Activated CD4-positive, CD25-positive, alpha-beta regulatory T cell treated with anti-CD3 and anti-CD28 coated beads, Interleukin-2, amount 50 U/mL, for 16 hours (primary cell): Measurements from ENCODE around the gene MAP3K20.
"Not testable (repeated sequence)": the region's sequence is repeated elsewhere in the genome, so short reads cannot be mapped to it uniquely, and the experiment has no call there.

Experiments used
- DNase-seq: peaks from one replicate; pipeline ENCODE4 v3.0.0-alpha.2; 2020; ENCODE audit warnings: low read depth, low spot score

Gene MAP3K20

DNA sequence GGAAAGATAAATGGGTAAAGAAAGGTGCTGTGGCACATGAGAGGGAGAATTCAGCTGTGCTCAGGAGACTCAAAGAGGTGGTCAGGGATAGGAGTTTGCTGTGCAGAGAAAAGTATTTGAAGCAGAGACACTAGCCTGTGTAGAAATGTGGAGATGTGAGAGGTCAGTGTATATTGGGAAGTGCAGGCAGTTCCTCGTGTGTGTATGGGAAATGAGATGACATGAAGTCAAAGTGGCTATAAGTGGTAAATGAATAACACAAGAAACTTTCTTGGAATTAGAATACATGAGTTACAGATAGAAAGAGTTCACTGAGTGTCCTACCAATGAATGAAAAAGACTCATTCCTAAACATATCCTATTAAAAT lies 11.6 kb downstream of the MAP3K20 start:
- no peak for DNase-seq

- no peak for DNase-seq
These were observed 12.3 kb downstream of the MAP3K20 start for GRCh38 chr2:173087793-173088496.

GRCh38 chr2:173090276-173090877 lies 14.7 kb downstream of the MAP3K20 start:
- DNase-seq: no peak

- no peak for DNase-seq
These were observed 15.5 kb downstream of the MAP3K20 start for GRCh38 chr2:173090973-173091660.

- no peak for DNase-seq
These were observed 16.3 kb downstream of the MAP3K20 start for GRCh38 chr2:173091910-173092309.

DNA sequence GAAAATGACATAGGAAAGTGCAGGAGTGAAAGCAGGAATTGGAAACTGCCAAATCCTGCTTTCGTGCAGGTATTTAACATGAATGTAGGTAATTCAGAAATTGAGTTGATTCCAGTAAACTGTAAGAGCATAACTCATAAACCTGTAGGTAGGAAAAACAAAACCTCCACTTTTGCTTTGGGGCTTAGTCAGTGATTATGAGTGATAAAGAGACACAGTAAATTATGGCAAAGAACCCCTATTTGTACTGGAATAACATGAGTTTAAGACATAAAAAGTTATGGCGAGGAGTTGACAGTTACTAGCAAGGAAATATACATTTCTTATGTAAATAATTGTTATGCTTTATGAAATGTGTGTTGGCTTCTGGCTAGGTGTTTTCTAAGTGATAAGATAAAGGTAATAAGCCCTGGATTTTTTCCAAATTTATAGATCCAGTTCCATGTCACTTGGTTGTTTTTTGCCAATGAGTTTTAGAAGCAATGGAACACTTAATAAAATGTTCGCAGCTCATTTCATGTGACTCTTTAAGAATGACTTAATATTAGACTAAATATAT lies 17.3 kb downstream of the MAP3K20 start:
- no peak for DNase-seq

DNA sequence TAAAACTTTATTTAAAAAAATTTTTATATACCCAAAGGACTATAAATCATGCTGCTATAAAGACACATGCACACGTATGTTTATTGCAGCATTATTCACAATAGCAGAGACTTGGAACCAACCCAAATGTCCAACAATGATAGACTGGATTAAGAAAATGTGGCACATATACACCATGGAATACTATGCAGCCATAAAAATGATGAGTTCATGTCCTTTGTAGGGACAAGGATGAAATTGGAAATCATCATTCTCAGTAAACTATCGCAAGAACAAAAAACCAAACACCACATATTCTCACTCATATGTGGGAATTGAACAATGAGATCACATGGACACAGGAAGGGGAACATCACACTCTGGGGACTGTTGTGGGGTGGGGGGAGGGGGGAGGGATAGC lies 18.0 kb downstream of the MAP3K20 start:
- DNase-seq: not testable (repeated sequence)

DNA sequence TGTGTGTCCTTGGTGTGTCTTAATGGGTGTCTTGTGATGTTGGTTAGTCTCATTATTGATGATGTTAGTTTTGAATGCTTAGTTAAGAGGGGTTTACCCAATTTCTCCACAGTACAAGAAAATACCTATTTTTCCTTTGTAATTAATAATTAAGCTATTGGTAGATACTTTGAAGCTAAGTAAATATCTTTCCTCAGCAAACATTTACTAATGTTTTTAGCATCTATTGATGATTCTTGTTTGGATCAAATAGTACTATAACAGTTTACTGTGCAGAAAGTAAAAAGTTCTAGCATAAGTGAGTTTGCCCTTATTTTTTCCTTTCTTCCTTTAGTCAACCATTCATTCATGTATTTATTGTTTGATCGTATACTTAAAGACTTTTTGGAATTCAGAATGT lies 19.1 kb downstream of the MAP3K20 start:
- DNase-seq: no peak

DNA sequence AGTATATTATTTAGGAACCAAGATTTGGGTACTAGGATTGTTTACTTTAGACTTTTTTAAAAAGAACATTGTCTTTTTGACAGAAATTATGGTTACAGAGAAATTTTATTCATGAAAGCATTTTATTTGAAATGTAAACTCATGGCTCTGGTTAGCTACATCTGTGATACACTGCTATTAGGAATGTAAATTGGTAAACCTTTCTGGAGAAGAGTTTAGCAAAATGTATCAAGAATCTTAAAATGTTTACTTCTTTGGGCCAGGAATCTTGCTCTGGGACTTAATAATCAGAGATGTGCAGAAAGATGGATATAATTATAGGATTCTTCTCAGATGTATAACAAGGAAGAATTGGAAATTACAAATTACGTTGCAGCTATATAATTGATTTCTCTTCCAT lies 19.7 kb downstream of the MAP3K20 start:
- no peak for DNase-seq

GRCh38 chr2:173099271-173099670 lies 23.6 kb downstream of the MAP3K20 start:
- DNase-seq: no peak

GRCh38 chr2:173099804-173100203 lies 24.2 kb downstream of the MAP3K20 start:
- no peak for DNase-seq

- DNase-seq: no peak
These were observed 26.0 kb downstream of the MAP3K20 start for GRCh38 chr2:173101687-173102086.

- DNase-seq: no peak
These were observed 28.5 kb downstream of the MAP3K20 start for GRCh38 chr2:173104156-173104555.

DNA sequence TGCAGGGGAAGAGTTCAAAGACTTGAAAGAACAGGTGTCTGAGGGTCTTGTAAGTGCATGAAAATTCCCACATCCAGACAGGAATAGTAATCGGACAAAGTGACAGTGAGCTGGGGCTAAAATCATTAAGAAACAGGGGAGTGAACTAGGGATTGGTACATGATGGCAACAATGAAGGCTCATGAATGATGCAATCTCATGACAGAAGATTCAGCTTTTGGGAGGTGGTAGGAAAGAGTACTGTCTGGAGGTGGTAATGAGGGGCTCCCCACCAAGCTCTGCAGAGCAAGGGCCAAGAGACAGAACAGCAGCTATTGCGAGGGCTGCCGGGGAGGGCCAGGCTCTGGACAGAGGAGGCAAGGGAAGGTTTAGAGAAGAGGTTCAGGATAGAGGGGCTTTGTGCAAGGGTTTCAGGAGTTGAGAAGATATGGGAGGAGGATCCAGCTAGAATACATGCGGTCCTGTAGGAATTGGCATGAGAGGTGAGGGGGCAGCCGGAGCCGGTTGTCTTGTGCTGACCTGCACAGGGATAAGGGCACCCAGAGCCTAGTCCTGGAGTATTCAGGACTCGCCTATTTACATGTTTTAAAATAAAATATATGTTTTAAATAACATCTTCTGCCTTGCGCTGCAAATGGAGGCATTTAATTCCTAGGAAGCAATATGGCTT lies 31.4 kb downstream of the MAP3K20 start:
- no peak for DNase-seq

DNA sequence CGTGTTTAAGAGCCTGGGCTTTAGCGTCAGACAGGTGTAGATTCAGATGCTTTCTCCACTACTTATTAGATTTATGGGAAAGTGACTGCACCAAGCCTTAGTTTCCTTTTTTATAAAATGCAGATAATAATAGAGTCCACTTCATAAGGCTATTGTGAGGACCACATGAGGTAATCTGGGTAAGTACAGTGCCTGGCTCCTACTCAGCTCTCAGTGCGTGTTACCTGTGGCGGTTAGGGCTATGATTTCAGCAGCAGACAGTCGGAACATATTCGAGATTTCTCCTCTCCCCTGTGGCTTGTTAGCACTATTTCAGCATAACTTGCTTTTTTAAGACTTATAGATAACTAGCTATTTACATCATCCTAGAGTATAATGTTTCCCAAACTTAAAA lies 32.0 kb downstream of the MAP3K20 start:
- no peak for DNase-seq

GRCh38 chr2:173109253-173110188 lies 33.9 kb downstream of the MAP3K20 start:
- DNase-seq: no peak

DNA sequence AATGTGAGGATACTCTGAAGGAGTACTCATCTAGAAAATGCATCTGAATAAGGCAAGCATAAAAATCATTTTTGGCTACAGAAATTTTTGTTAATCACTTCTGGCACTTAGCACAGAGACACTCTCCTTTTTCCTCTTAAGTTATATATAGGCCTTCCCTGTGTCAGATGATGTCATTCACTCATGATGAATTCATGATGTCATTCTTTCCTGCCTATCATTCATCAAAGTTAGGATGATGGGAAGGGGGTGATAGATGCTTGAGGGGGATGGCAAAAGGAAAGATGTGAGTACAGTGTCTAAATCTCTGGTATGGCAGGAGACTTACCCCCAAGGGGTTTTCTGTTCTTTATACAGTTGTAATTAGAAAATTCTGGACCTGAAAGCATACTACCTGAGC lies 42.0 kb downstream of the MAP3K20 start:
- DNase-seq: no peak

- no peak for DNase-seq
These were observed 42.7 kb downstream of the MAP3K20 start for GRCh38 chr2:173118395-173118794.

GRCh38 chr2:173119069-173119807 lies 43.6 kb downstream of the MAP3K20 start:
- DNase-seq: no peak

GRCh38 chr2:173119944-173120343 lies 44.3 kb downstream of the MAP3K20 start:
- no peak for DNase-seq
